SJCRH30 (cell line): ENCODE data around the gene TMEM119. TPM values are rescaled to one million over a fixed set of nuclear protein-coding genes. Genes with fewer than 3 reads are reported as not detected.
"Not testable (repeated sequence)": the region's sequence is repeated elsewhere in the genome, so short reads cannot be mapped to it uniquely, and the experiment has no call there.

Experiments used
- DNase-seq, 2 experiments: peaks; one replicate each; pipeline ENCODE4 v3.0.0-alpha.2; 2015 to 2020
- H3K27ac ChIP-seq: fragments of 250-450 bp; sonication (Bioruptor Pico); 2 replicates; pipeline ENCODE4 v1.5.1; 2020; ENCODE audit warnings: mild to moderate bottlenecking, moderate library complexity
- H3K27me3 ChIP-seq: fragments of 250-450 bp; sonication (Bioruptor Pico); 2 replicates; pipeline ENCODE4 v1.5.1; 2020; ENCODE audit warnings: mild to moderate bottlenecking, moderate library complexity
- H3K36me3 ChIP-seq: fragments of 250-450 bp; sonication (Bioruptor Pico); 2 replicates; pipeline ENCODE4 v1.5.1; 2020; ENCODE audit warnings: mild to moderate bottlenecking, moderate library complexity
- H3K4me1 ChIP-seq: fragments of 250-450 bp; sonication (Bioruptor Pico); 2 replicates; pipeline ENCODE4 v1.5.1; 2020; ENCODE audit warnings: mild to moderate bottlenecking, moderate library complexity
- H3K4me3 ChIP-seq: fragments of 250-450 bp; sonication (Bioruptor Pico); 2 replicates; pipeline ENCODE4 v1.5.1; 2020; ENCODE audit warnings: mild to moderate bottlenecking, moderate library complexity
- H3K9me3 ChIP-seq: fragments of 250-450 bp; sonication (Bioruptor Pico); replicated peaks from 2 replicates; pipeline ENCODE4 v1.5.1; 2020; ENCODE audit warnings: mild to moderate bottlenecking, moderate library complexity
- total RNA-seq: library from RNA; depleted of rRNA; stranded (reverse); fragments of >200 nt; shearing (Covaris generic); gene quantifications from 2 replicates; pipeline ENCODE4 v1.2.3, GENCODE V29; 2014

TMEM119 gene
- total RNA-seq, 1 experiment from 2014 or later: 19.1 TPM

DNA sequence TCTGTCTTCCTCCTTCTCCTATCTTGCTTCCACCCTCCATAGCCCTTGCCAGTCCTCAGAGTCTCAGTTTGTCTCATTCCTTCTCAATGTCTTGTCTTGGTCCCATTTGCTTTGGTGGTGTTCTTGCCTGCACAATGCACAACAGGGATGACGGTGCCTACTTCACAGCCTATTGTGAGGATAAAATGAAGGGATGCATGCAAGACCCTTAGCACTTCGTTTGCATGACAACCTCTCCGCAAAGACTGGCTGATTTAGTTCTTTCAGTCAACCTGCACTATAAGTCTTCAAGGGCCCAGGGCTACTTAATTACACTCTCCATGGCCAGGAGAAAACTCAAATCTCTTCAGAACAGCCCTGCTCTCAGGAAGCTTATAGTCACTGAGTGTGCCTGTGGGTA, 27.3 kb upstream of the TMEM119 start:
- Histone ChIP-seq H3K9me3 (no peaks in the 10 kb centered on the region), H3K4me3 (no peak overlapping the region), H3K27ac (no peak overlapping the region), H3K27me3 (no peaks in the 10 kb centered on the region), H3K4me1 (peaks cover 19% of the 10 kb centered on the region), H3K36me3 (no peaks in the 10 kb centered on the region)
- DNase-seq: no peak

DNA sequence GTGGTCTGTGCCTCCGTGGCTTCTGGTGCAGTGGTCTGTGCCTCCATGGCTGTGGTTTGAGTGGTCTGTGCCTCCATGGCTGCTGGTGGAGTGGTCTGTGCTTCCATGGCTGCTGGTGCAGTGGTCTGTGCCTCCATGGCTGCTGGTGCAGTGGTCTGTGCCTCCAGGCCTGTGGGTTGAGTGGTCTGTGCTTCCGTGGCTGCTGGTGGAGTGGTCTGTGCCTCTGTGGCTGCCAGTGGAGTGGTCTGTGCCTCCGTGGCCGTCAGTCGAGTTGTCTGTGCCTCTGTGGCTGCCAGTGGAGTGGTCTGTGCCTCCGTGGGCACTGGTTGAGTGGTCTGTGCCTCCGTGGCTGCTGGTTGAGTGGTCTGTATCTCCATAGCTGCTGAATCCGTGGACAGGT, 25.7 kb upstream of the TMEM119 start:
- Histone ChIP-seq H3K9me3 (no peaks in the 10 kb centered on the region), H3K27me3 (no peaks in the 10 kb centered on the region), H3K27ac (no peak overlapping the region), H3K4me1 (peaks cover 9% of the 10 kb centered on the region), H3K4me3 (no peak overlapping the region), H3K36me3 (no peaks in the 10 kb centered on the region)
- no peak for DNase-seq

DNA sequence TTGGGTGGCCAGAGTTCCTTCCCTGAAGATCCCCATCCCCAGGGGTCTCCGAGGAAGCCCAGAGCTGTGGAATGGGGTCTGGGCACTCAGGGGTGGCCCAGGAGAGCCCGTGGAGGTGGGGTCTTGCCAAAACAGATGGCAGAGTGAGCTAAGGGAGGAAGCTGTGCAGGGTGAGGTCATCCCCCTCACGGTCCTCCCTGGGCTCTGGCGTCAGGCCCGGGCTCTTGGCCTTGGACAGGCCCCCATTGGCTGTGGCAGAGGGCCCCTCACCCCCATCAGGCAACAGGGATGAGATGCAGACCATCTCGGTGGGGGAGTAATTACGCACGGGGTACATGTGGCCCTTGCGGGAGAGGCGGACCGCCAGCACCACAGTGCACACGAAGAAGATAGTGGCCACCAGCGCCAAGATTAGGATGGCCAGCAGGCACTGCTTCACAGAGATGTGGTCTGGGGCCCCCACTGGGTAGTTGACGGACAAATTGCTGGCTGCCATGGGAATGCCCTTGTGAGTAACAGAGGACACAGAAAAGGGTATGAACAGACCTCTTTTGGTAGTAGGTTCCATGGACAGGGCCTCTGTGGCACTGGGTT, 25.1 kb upstream of the TMEM119 start:
- H3K27ac ChIP-seq: no peak overlapping the region
- no peaks in the 10 kb centered on the region for H3K36me3 ChIP-seq
- no peaks in the 10 kb centered on the region for H3K27me3 ChIP-seq
- no peak for DNase-seq
- peaks cover 7% of the 10 kb centered on the region for H3K4me1 ChIP-seq
- H3K9me3 ChIP-seq: no peaks in the 10 kb centered on the region
- no peak overlapping the region for H3K4me3 ChIP-seq

DNA sequence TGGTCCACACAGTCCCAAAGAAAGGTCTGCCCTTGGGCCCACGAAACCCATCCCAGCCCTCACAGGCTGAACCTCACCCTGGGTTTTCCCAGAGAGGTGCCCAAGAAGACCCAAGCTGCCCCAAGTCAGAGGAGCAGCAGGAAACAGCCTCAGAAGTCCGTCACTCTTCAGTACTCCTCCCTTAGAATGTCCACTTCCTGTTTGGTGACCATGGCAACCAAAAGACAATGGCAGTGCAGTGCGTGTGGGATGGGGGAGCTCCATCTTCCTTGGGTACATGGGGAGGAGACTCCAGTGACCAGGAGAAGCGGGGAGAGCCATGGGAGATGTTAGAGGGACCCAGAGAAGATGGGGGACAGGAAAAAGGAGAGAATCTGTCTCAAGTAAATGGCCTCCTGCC, 24.5 kb upstream of the TMEM119 start:
- peaks cover 7% of the 10 kb centered on the region for H3K4me1 ChIP-seq
- DNase-seq: peak in 1 of 2 experiments; percentile 59
- no peaks in the 10 kb centered on the region for H3K36me3 ChIP-seq
- H3K4me3 ChIP-seq: no peak overlapping the region
- no peak overlapping the region for H3K27ac ChIP-seq
- H3K27me3 ChIP-seq: no peaks in the 10 kb centered on the region
- no peaks in the 10 kb centered on the region for H3K9me3 ChIP-seq

DNA sequence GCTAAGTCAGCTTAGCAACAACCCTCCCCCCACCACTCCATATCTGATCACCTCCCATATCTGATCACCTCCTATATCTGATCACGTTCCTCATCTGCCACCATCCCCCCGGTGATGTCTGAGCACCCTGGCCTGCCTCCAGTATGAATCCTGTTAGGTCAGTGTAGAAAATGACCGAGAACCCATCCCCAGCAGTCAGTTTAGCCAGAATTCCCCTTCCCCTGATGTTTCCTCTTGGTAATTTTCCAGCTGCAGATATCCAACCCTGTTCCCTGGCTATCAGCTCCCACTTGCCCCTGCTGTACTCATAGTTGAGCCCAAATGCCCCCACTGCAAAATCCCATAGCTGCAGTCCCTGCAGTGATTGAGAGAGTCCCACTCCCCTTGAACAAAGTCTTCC, 23.3 kb upstream of the TMEM119 start:
- DNase-seq: no peak
- Histone ChIP-seq H3K27ac (no peak overlapping the region), H3K4me3 (no peak overlapping the region)

DNA sequence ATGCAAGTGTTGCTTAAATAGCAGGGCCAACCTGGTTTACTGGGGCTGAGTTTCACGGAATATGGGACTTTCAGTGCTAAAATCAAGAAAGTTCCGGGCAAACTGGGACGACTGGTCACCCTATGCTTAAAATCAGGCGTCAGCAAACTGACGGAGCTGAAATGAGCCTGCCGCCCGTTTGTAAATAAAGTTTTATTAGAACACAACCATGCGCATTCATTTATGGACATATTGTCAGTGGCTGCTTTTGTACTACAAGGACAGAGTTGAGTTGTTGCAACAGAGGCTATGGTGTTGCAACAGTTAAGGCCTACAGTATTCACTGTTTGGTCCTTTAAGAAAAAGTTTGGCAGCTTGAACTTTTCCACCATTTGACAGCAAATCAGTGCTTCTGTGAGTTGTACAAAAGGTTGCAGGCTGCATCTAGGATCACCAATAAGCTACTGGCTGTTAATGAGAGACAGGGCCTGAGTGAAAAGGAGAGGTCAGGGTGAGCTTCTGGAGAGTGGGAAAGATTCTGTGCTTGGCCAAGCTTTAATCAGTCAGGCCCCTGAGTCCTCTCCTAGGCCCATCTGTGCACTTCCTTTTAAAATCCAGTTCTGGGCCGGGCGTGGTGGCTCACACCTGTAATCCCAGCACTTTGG, 22.5 kb upstream of the TMEM119 start:
- H3K27ac ChIP-seq: no peak overlapping the region
- H3K4me3 ChIP-seq: no peak overlapping the region
- H3K36me3 ChIP-seq: no peaks in the 10 kb centered on the region
- peaks cover 4% of the 10 kb centered on the region; the same call in 1 of the 2 replicates for H3K9me3 ChIP-seq
- DNase-seq: no peak
- H3K27me3 ChIP-seq: no peaks in the 10 kb centered on the region
- peaks cover 7% of the 10 kb centered on the region for H3K4me1 ChIP-seq

More for the DNA sequence above, 23.3 kb upstream of the TMEM119 start:
- Histone ChIP-seq H3K27me3 (no peaks in the 10 kb centered on the region), H3K36me3 (no peaks in the 10 kb centered on the region), H3K9me3 (no peaks in the 10 kb centered on the region), H3K4me1 (peaks cover 7% of the 10 kb centered on the region)

DNA sequence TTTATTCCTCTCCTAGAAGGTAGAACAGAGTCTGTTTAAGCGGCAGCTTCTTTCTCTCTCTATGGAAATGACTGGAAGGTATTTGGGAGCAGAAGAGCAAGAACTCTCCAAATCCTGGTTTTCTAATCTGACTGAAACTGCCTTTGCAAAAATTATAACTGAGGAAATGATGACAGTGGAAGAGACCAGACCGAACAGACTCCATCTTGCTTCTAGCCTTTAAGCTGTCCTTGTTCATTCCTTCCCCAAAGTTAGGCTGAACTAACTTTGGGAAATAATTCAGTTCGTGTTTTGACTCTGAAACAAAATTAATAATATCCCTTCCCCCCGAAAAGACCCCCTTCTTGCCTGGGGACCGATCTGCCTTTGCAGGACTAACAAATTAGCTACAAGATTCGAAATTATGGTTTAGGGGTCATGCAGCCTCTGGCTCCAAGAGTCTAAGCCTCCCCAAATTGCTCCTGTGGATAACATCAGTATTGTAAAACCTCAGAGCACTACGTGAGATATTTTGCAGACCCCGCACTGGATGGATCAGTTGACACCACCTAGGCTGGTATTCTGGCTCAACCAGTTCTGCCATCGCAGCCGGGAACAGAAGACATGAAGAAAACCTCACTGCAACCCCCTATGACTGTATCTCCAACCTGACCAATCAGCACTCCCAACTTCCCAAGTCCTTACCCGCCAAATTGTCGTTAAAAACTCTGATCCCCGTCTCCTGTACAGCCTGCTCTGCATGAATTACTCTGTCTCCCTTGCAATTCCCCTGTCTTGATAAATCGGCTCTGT, 21.7 kb upstream of the TMEM119 start:
- H3K4me1 ChIP-seq: peaks cover 7% of the 10 kb centered on the region
- DNase-seq: no peak
- H3K36me3 ChIP-seq: no peaks in the 10 kb centered on the region
- no peaks in the 10 kb centered on the region for H3K27me3 ChIP-seq
- H3K4me3 ChIP-seq: no peak overlapping the region
- no peak overlapping the region for H3K27ac ChIP-seq
- H3K9me3 ChIP-seq: peaks cover 4% of the 10 kb centered on the region; the same call in 1 of the 2 replicates

DNA sequence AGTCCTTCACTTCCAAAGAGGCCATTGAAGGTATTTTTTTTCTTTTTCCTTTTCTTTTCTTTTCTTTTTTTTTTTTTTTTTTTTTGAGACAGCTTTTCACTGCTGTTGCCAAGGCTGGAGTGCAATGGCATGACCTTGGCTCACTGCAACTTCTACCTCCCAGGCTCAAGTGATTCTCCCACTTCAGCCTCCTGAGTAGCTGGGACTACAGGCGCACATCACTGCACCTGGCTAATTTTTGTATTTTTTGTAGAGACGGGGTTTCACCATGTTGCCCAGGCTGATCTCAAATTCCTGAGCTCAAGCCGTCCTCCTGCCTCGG, 21.0 kb upstream of the TMEM119 start:
- H3K36me3 ChIP-seq, H3K4me3 ChIP-seq, DNase-seq, H3K9me3 ChIP-seq, H3K4me1 ChIP-seq, H3K27me3 ChIP-seq, H3K27ac ChIP-seq: not testable (repeated sequence)

DNA sequence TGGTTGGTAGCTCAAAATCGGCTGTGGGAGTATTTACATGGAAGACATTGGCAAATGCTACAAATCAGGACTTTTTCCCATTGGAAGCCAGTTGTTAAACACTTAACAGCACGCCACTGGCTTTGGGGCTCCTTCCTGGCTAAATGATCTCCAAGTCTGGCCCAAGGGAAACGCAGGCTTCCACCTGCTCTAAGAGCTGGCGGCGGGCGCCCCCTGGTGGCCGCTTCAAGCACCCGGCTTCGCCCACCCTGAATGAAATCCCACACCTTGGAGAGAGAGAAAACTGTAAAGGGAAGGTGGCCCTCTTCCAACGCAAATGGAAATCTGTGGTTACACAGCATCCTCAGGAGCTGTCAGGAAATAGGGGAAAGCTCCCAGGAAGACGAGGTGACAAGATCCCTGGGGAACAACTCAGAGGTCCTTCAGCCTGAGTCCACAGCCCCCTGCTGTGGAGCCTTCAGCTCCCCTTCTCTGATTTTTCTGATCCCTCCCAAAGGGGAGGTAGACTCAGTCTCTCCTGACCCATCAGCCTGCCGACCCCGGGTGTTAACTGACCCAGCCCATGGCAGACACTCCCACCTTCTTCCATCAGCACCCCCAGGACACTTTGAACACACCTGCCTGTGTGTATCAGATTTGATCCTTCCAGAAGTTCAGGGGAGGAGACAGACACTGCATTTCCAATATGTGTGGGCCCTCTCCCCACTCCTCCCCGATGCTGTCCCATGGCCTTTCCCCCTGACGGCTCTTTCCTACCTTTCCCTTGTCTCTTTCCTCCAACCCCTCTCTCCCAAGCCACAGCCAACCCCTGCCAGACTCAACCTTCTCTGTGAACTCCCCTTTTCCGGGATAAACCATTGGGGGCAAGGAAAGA, 20.4 kb upstream of the TMEM119 start:
- Histone ChIP-seq H3K27ac (no peak overlapping the region), H3K4me3 (no peak overlapping the region), H3K36me3 (no peaks in the 10 kb centered on the region), H3K9me3 (peaks cover 4% of the 10 kb centered on the region; the same call in 1 of the 2 replicates), H3K27me3 (no peaks in the 10 kb centered on the region), H3K4me1 (peaks cover 9% of the 10 kb centered on the region)
- peak; percentile 83 to 93 for DNase-seq

DNA sequence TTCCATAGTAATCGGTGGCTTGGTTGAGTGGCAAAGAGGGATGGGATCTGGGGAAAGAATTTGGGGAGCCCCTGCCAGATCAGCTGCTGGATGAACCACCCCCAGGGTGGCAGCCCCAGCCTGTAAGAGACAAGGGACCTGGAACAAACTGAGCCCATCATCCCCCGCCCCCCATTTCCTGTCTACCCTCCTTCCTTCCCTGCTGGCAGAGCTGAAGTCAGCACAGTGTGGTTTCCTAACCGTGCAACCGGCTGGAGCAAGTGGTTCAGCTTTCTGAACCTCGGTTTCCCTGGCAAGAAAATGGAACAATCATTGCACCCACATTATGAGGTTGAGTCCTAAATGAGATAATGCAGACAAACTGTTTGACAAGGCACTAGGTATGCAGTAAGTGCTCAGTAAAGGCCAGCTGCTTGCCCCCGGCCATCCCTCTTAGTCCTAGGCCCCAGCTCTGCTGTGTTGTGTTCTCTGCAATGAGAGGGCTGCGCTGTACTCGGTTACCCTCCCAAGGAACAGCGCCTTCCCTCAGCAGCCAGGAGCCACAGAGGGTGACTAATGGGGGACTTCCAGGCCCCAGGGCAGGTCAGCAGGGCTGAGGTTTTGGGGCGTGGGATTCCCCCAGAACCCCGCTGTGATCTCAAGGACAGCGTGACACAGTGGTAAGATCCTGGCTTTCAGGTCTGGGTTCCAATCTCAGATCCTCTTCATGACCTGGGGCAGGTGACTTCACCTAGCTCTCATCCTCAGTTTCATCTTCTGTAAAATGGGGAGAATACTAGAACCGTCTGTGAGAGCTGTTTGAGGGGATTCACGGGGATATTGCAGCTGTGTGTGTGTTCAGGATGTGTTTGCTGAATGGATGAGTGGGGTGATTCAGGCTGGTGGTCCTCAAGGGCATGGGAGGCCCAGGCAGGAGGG, 19.3 kb upstream of the TMEM119 start:
- H3K36me3 ChIP-seq: no peaks in the 10 kb centered on the region
- no peak overlapping the region for H3K27ac ChIP-seq
- no peak for DNase-seq
- H3K4me1 ChIP-seq: peaks cover 18% of the 10 kb centered on the region
- no peaks in the 10 kb centered on the region for H3K27me3 ChIP-seq
- peaks cover 4% of the 10 kb centered on the region; the same call in 1 of the 2 replicates for H3K9me3 ChIP-seq
- H3K4me3 ChIP-seq: no peak overlapping the region

DNA sequence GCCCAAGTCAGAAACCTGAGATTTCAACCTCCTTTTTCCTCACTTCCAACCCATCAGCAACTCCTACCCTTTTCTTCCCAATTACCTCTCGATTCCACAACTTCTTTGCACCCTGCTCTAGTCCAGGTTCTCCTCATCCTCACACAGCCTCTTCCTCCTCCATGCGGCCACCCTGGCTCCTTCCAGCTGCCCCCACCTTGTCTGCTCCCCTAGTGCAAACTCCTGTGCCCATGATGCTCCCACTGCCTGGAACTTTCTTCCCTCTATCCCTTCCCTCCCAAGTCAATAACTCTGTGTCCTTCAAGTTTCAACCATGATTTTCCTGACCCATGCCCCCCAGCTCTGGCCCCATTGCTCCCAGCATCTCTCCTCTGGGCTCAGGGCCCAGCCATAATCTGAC, 18.5 kb upstream of the TMEM119 start:
- H3K27me3 ChIP-seq: no peaks in the 10 kb centered on the region
- DNase-seq: no peak
- H3K36me3 ChIP-seq: no peaks in the 10 kb centered on the region
- H3K9me3 ChIP-seq: peaks cover 4% of the 10 kb centered on the region; the same call in 1 of the 2 replicates
- H3K4me3 ChIP-seq: no peak overlapping the region
- H3K4me1 ChIP-seq: peaks cover 21% of the 10 kb centered on the region
- no peak overlapping the region for H3K27ac ChIP-seq

DNA sequence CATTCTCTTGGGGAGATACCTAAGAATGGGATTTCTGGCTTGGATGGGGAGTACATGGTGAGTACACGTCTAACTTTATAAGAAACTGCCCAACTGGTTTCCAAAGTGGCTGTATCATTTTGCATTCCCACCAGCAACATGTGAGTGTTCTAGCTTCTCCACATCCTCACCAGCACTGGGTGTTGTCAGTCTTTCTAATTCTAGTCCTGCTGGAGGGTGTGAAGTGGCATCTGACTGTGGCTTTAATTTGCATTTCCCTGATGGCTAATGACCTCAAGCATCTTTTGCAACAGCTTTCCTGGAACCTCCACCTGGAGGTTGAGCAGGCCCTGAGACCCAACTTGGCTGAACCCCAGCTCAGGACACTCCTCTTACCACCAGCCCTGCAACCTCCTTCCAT, 18.0 kb upstream of the TMEM119 start:
- DNase-seq: no peak
- Histone ChIP-seq H3K4me1 (peaks cover 21% of the 10 kb centered on the region), H3K9me3 (peaks cover 4% of the 10 kb centered on the region; the same call in 1 of the 2 replicates), H3K36me3 (no peaks in the 10 kb centered on the region), H3K4me3 (no peak overlapping the region), H3K27ac (no peak overlapping the region), H3K27me3 (no peaks in the 10 kb centered on the region)

DNA sequence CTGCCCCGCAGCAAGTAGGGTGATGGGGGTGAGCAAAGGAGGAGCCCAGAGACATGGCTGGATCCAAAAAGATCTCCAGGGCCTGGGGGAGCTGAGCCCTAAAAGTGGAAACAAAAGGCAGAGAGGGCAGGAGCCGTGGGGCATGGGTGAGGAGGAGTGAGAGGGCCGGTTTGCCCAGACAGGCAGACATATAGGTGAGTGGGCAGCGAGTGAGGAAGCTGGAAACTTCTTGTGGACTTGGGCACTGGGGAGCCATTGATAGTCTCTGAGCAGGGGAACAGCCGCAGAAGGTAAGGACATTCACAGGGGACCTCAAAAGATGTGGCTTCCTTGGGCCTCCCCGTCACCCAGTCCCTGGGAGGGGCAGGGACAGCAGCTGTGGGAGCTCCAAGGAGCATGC, 16.8 kb upstream of the TMEM119 start:
- H3K4me3 ChIP-seq: no peak overlapping the region
- H3K27me3 ChIP-seq: no peaks in the 10 kb centered on the region
- H3K27ac ChIP-seq: no peak overlapping the region
- peaks cover 28% of the 10 kb centered on the region for H3K4me1 ChIP-seq
- H3K9me3 ChIP-seq: peaks cover 4% of the 10 kb centered on the region; the same call in 1 of the 2 replicates
- no peaks in the 10 kb centered on the region for H3K36me3 ChIP-seq
- no peak for DNase-seq

DNA sequence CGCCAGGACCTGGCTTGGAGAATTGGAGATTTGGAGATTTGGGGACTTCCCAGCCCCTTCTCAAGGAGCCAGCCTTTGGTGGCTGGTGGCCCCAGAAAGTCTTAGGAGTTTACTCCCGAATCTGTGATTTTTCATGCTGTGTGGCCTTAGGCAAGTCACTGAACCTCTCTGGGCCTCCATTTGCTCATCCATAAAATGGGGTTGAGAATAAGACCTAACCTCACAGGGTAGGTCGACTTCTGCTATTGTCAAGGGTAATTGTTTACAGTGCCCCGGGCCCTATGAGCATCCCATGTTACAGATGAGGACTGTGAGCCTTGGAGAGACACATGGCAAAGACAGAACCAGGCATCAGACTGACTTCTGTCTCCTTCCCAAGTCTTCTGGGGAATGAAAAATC, 16.2 kb upstream of the TMEM119 start:
- DNase-seq: no peak
- Histone ChIP-seq H3K36me3 (no peaks in the 10 kb centered on the region), H3K4me3 (no peak overlapping the region), H3K9me3 (peaks cover 4% of the 10 kb centered on the region; the same call in 1 of the 2 replicates), H3K4me1 (peaks cover 32% of the 10 kb centered on the region), H3K27ac (no peak overlapping the region), H3K27me3 (no peaks in the 10 kb centered on the region)
